K562 (cell line): ENCODE data around the gene MICOS13. TPM values are rescaled to one million over a fixed set of nuclear protein-coding genes. Genes with fewer than 3 reads are reported as not detected.

Source experiments
- ARID4B ChIP-seq: sonication (generic); formaldehyde crosslinking; IDR thresholded peaks from 2 replicates; pipeline ENCODE4 v1.8.0; 2022; ENCODE audit warnings: mild to moderate bottlenecking, missing genetic modification reagents
- DPF2 ChIP-seq: fragments of 450-650 bp; IDR thresholded peaks from 2 replicates; pipeline ENCODE4 v1.6.1; 2016
- ETV5 ChIP-seq: sonication (generic); formaldehyde crosslinking; IDR thresholded peaks from 2 replicates; pipeline ENCODE4 v1.4.0; 2020; ENCODE audit warnings: low read depth, mild to moderate bottlenecking, missing genetic modification reagents
- MAX ChIP-seq: sonication (generic); formaldehyde crosslinking; IDR thresholded peaks from 2 replicates; pipeline ENCODE4 v1.9.0; 2022; ENCODE audit warnings: mild to moderate bottlenecking, missing genetic modification reagents
- RFX7 ChIP-seq: fragments of 250-450 bp; sonication (Bioruptor Pico); IDR thresholded peaks from 2 replicates; pipeline ENCODE4 v1.5.1; 2021; ENCODE audit warnings: mild to moderate bottlenecking
- SMARCA4 ChIP-seq: fragments of 450-650 bp; IDR thresholded peaks from 2 replicates; pipeline ENCODE4 v1.6.1; 2016
- ZNF263 ChIP-seq: sonication (generic); formaldehyde crosslinking; IDR thresholded peaks from 2 replicates; pipeline ENCODE4 v1.8.0; 2022; ENCODE audit warnings: mild to moderate bottlenecking, missing genetic modification reagents, borderline replicate concordance
- ZNF609 ChIP-seq: sonication (generic); formaldehyde crosslinking; IDR thresholded peaks from 2 replicates; pipeline ENCODE4 v1.8.1; 2023; ENCODE audit warnings: missing genetic modification reagents, mild to moderate bottlenecking, borderline replicate concordance
- polyA plus RNA-seq, 8 experiments: library from polyadenylated mRNA; depleted of rRNA in 4 of 8; stranded (reverse) in 5 of 8; unstranded in 3 of 8; fragments of >200 nt; fragmentation: Nextera tagmentation in 2 of 8; fragmentation: Illumina TruSeq in 1 of 8; extraction: Ambion mirVana in 2 of 8; extraction: Trizol in 1 of 8; gene quantifications; 2 replicates each; pipeline versions ENCODE4 v1.2.1 to v1.2.3, GENCODE V29; 2011 to 2014; ENCODE audit warnings: inconsistent platforms in 1 of 8, missing spikeins in 1 of 8
- total RNA-seq, 7 experiments: library from RNA; depleted of rRNA in 6 of 7; stranded (reverse); fragments of >200 nt in 6 of 7; fragmentation: Illumina TruSeq in 2 of 7; extraction: Trizol in 2 of 7; gene quantifications; 2 replicates each; pipeline versions ENCODE4 v1.2.1 to v1.2.3, GENCODE V29; 2011 to 2021; ENCODE audit warnings: low replicate concordance in 1 of 7
- TF ChIP-seq, protein P1 (sequence below), 2 experiments: fragments of 450-650 bp; IDR thresholded peaks; 2 replicates each; pipeline ENCODE4 v1.6.1; 2018; ENCODE audit warnings: mild to moderate bottlenecking in 2 of 2, low read depth in 1 of 2; ENCODE audit not compliant: partially characterized antibody in 2 of 2
- TF ChIP-seq, protein P2 (sequence below): fragments of 450-650 bp; IDR thresholded peaks from 2 replicates; pipeline ENCODE4 v1.6.1; 2018; ENCODE audit warnings: mild to moderate bottlenecking, low read depth; ENCODE audit not compliant: partially characterized antibody

Gene MICOS13
- total and polyA plus RNA-seq, 9 of the 15 experiments (the other 6 are each of a cell fraction or from before 2014, with no cell fraction given): 15.5 to 220 (median 49.4) TPM

DNA sequence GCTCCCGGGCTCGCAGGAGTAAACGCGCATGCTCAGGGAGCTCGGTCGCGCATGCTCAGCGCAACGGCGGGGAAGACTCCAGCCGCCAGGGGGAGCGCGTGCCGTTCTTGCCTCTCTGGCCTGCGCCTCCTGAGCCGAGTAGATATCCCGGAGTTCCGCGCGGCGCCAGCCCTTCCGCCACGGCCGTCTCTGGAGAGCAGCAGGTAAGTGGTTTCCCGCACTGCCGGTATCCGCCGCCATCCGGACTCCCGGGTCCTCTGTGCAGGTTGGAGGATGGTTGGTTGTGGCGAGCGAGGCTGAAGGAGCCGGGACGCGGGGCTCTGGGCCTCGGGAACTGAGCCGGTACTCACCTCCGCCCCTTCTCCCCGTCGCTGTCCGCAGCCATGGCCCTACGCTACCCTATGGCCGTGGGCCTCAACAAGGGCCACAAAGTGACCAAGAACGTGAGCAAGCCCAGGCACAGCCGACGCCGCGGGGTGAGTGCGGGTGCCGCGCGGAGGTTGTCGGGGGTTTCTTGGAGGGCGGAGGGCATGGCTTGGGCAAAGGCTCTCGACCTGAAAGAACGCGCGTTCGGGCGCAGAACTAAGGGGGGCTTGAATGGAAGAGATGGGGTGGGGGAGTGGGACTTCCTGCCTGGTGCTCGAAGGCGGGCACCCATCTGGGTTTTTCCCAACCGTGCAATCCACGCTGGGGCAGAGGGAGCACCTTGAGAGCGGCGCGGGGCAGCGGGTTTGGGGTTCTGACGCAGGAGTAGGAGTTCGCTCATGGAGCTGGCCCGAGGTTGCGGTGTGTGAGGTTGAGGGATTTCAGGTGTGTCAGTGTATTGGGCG is 10.0 kb upstream of the MICOS13 start, which contains the start of gene RPL36 (continued):
- TF ChIP-seq DPF2 (0 out of 2 replicates have a peak, but pooled peaks have one; percentile 13), MAX (CRISPR knock-in tag) (peak; percentile 93), ARID4B (CRISPR knock-in tag) (peak; percentile 91), RFX7 (CRISPR knock-in tag) (no peak), ZNF609 (CRISPR knock-in tag) (peak; percentile 82; the same call in 1 of the 2 replicates), ETV5 (CRISPR knock-in tag) (peak; percentile 63; the same call in 1 of the 2 replicates), ZNF263 (no peak; the same call in 1 of the 2 replicates), SMARCA4 (no peak)
- TF ChIP-seq, protein P1, sequence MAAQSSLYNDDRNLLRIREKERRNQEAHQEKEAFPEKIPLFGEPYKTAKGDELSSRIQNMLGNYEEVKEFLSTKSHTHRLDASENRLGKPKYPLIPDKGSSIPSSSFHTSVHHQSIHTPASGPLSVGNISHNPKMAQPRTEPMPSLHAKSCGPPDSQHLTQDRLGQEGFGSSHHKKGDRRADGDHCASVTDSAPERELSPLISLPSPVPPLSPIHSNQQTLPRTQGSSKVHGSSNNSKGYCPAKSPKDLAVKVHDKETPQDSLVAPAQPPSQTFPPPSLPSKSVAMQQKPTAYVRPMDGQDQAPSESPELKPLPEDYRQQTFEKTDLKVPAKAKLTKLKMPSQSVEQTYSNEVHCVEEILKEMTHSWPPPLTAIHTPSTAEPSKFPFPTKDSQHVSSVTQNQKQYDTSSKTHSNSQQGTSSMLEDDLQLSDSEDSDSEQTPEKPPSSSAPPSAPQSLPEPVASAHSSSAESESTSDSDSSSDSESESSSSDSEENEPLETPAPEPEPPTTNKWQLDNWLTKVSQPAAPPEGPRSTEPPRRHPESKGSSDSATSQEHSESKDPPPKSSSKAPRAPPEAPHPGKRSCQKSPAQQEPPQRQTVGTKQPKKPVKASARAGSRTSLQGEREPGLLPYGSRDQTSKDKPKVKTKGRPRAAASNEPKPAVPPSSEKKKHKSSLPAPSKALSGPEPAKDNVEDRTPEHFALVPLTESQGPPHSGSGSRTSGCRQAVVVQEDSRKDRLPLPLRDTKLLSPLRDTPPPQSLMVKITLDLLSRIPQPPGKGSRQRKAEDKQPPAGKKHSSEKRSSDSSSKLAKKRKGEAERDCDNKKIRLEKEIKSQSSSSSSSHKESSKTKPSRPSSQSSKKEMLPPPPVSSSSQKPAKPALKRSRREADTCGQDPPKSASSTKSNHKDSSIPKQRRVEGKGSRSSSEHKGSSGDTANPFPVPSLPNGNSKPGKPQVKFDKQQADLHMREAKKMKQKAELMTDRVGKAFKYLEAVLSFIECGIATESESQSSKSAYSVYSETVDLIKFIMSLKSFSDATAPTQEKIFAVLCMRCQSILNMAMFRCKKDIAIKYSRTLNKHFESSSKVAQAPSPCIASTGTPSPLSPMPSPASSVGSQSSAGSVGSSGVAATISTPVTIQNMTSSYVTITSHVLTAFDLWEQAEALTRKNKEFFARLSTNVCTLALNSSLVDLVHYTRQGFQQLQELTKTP (IDR thresholded peaks at IDR 0.05; ENCODE audit: low read depth in 1 of 2, partially characterized antibody in 2 of 2): peak; percentile 79 to 80
- TF ChIP-seq, protein P2, sequence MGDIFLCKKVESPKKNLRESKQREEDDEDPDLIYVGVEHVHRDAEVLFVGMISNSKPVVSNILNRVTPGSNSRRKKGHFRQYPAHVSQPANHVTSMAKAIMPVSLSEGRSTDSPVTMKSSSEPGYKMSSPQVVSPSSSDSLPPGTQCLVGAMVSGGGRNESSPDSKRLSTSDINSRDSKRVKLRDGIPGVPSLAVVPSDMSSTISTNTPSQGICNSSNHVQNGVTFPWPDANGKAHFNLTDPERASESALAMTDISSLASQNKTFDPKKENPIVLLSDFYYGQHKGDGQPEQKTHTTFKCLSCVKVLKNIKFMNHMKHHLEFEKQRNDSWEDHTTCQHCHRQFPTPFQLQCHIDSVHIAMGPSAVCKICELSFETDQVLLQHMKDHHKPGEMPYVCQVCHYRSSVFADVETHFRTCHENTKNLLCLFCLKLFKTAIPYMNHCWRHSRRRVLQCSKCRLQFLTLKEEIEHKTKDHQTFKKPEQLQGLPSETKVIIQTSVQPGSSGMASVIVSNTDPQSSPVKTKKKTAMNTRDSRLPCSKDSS: no peak
